ENCODE measurements around the gene ZRANB1. TPM values are rescaled to one million over a fixed set of nuclear protein-coding genes. Genes with fewer than 3 reads are reported as not detected.

The ZRANB1 gene
- total and polyA plus RNA-seq, 10 of the 15 experiments (the other 5 are each of a cell fraction or from before 2014, with no cell fraction given): 1.7 to 11.8 (median 6.2) TPM

DNA sequence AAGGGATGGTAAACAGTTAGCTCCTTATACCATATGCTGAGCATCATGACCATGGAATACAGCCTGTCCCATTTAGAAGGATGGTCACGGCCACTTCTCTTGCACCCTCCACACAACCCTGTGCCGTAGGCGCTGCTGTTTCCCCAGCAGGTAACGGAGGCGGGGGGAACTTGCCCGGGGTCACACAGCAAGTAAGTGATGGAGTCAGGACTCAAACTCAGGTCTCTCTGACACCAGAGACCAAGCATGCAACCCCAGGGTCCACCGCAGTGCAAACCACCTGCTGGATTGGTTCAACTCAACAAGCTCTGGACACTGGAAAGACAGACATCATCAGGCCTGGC, 71.6 kb downstream of the ZRANB1 start:
- Histone ChIP-seq H3K27me3 (replicated peaks in 1 of 2; ENCODE audit: control insufficient read depth in 2 of 2, insufficient read depth in 2 of 2, low read length in 1 of 2) (peaks cover 0 to 2% of the 10 kb centered on the region in 2 experiments; a peak in 1 of 4 replicates), H3K4me1 (ENCODE audit: control insufficient read depth, insufficient read depth, low read length) (no peaks in the 10 kb centered on the region), H4K20me1 (ENCODE audit: control insufficient read depth, insufficient read depth) (no peaks in the 10 kb centered on the region), H2AFZ (ENCODE audit: control insufficient read depth, low read depth, low read length) (no peak overlapping the region), H3K9ac (ENCODE audit: control insufficient read depth, insufficient read depth, low read length) (no peak overlapping the region), H3K9me3 (replicated peaks; ENCODE audit: control insufficient read depth, insufficient read depth, low read length) (no peaks in the 10 kb centered on the region), H3K27ac (ENCODE audit: control insufficient read depth, insufficient read depth) (no peak overlapping the region), H3K4me2 (ENCODE audit: control insufficient read depth, insufficient read depth) (no peak overlapping the region), H3K79me2 (ENCODE audit: control insufficient read depth, insufficient read depth, low read length) (no peaks in the 10 kb centered on the region), H3K4me3 (no peak overlapping the region), H3K36me3 (ENCODE audit: control insufficient read depth in 2 of 2, insufficient read depth in 2 of 2, low read length in 1 of 2) (no peaks in the 10 kb centered on the region)
- ATAC-seq (no peak), DNase-seq (ENCODE audit: low read depth, low spot score) (no peak), FAIRE-seq (no peak)
- intact Hi-C loops (cut with micrococcal nuclease; ENCODE audit: unreplicated experiment): no loop called here
- ChIA-PET POLR2A (no interaction called here), RAD21 (ENCODE audit: unreplicated experiment) (no interaction called here), CTCF (interaction anchor here (0.5 kb wide), 1 partner anchor 621 kb away, joined by 3 read pairs; no protein-coding TSS in a partner anchor), SMC1A (ENCODE audit: uncharacterized antibody, unreplicated experiment) (no interaction called here)
- BruUV-seq (replicated peaks): no TSS peak
- no peak for TF ChIP-seq MEF2A (IDR thresholded peaks at IDR 0.05; ENCODE audit: insufficient read depth, low read depth, low read length)
- TF ChIP-seq CBFB (IDR thresholded peaks at IDR 0.05; ENCODE audit: low read depth): no peak
- TF ChIP-seq STAT1 (conservative IDR thresholded peaks at IDR 0.05): no peak
- no peak for TF ChIP-seq DPF2 (IDR thresholded peaks at IDR 0.05)
- TF ChIP-seq, protein P1, sequence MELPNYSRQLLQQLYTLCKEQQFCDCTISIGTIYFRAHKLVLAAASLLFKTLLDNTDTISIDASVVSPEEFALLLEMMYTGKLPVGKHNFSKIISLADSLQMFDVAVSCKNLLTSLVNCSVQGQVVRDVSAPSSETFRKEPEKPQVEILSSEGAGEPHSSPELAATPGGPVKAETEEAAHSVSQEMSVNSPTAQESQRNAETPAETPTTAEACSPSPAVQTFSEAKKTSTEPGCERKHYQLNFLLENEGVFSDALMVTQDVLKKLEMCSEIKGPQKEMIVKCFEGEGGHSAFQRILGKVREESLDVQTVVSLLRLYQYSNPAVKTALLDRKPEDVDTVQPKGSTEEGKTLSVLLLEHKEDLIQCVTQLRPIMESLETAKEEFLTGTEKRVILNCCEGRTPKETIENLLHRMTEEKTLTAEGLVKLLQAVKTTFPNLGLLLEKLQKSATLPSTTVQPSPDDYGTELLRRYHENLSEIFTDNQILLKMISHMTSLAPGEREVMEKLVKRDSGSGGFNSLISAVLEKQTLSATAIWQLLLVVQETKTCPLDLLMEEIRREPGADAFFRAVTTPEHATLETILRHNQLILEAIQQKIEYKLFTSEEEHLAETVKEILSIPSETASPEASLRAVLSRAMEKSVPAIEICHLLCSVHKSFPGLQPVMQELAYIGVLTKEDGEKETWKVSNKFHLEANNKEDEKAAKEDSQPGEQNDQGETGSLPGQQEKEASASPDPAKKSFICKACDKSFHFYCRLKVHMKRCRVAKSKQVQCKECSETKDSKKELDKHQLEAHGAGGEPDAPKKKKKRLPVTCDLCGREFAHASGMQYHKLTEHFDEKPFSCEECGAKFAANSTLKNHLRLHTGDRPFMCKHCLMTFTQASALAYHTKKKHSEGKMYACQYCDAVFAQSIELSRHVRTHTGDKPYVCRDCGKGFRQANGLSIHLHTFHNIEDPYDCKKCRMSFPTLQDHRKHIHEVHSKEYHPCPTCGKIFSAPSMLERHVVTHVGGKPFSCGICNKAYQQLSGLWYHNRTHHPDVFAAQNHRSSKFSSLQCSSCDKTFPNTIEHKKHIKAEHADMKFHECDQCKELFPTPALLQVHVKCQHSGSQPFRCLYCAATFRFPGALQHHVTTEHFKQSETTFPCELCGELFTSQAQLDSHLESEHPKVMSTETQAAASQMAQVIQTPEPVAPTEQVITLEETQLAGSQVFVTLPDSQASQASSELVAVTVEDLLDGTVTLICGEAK (IDR thresholded peaks at IDR 0.05; ENCODE audit: borderline replicate concordance): no peak
- in situ Hi-C loops (cut with MboI): no loop called here
- 58% methylated on average over 7 of the region's 7 CpGs for WGBS (ENCODE audit: insufficient coverage, insufficient replicate concordance, low lambda C conversion rate, missing lambda C conversion rate)
